HuH-7.5 (cell line): Measurements from ENCODE around the gene UNC13A.

ENCODE experiments used
- DNase-seq: peaks from one replicate; pipeline ENCODE4 v3.0.0; 2011; ENCODE audit warnings: low spot score

UNC13A gene

GRCh38 chr19:17706750-17707181, 18.6 kb upstream of the UNC13A start:
- DNase-seq: no peak

GRCh38 chr19:17703824-17704463, 15.8 kb upstream of the UNC13A start:
- no peak for DNase-seq

DNA sequence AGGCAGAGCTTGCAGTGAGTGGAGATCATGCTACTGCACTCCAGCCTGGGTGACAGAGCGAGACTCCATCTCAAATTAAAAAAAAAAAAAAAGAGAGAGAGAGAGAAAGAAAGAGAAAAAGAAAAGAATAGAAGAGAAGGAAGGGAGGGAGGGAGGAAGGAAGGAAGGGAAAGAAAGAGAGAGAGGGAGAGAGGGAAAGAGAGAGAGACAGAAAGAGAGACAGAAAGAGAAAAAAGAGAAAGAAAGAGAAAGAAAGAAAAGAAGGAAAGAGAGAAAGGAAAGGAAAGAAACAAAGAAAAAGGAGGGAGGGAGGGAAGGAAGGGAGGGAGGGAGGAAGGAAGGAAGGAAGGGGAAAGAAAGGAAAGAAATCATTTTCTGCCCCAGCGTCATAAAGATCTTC, 7.0 kb upstream of the UNC13A start:
- no peak for DNase-seq

- DNase-seq: no peak
These were observed 4.4 kb upstream of the UNC13A start for GRCh38 chr19:17692566-17692965.

DNA sequence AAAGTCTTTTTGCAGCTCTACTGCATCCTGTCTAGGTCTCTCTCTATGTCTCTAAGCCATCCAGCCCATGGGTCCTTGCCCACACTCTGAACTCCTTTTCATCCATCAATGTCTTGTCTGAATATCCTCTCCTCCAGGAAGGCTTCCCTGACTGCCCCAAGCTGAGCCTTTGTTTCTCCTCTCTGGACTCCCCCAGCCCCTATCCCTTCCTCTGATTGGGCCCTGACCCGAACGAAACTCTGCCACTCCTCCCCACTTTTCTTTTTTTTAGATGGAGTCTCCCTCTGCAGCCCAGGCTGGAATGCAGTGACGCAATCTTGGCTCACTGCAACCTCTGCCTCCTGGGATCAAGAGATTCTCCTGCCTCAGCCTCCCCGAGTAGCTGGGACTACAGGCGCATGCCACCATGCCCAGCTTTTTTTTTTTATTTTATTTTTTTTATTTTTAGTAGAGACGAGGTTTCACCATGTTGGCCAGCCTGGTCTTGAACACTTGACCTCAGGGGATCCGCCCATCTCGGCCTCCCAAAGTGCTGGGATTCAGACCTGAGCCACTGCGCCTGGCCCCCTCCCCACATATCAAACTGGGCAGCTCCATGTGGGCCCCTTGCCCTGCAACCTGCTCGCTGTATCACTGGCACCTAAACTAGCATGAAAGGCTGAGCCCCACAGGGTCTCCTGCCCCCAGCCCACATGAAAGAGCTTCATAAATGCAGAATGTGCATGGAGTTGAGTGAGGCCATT, 870 bp upstream of the UNC13A start:
- no peak for DNase-seq

DNA sequence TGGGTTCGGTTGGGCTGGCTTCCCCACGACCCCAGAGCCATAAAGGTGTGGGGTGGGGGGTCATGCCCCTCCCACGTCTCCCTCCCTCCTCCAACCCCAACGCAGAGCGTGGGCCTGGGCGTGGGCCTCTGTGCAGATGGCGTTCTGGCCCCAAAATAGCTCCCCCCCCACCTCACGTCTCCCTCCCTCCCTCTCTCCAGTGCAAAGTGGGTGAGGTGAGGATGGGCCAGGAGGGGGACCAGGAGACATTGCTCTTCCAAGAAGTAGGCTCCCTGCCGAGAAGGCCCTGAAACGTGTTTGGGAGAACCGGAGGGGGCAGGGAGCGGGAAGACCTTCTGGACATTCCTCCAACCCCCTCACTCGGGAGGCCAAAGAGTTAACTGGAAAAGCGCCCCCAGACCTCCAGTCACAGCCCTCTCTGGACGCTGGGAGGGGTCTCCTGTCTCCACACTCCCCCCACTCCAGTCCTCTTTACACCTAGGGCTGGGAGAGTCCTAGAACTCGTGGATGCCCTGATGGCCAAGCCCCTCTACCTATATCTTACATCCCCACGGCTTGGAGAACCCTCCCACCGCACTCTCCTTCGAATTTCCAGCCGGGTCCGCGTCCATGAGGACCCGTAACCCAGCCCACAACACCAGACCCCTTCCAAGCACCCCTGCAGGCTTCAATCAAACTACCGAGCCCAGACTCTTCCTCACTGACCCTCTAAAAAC, 855 bp downstream of the UNC13A start:
- no peak for DNase-seq

- DNase-seq: no peak
These were observed 1.5 kb downstream of the UNC13A start for GRCh38 chr19:17686592-17687024.

- no peak for DNase-seq
These were observed 2.1 kb downstream of the UNC13A start for GRCh38 chr19:17686023-17686521.

GRCh38 chr19:17685451-17686022, 2.6 kb downstream of the UNC13A start:
- DNase-seq: no peak

DNA sequence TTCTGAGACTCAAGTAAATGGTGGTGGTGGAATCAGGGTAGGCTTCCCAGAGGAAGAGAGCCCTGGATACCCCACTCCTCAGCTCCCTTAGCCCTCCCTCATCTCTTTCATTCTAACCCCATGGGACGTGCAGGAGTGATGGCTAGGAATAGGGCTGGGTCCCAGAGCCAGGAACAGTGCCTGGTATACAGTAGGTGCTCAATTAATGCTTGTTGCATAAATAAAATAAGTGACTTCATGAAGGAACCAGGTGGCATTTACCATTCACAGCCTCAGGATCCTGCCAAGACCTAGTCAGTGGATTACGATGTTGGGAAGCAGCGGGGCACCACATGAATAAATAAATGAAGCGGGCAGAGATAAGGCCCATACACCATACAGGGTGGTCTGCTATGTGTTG, 3.9 kb downstream of the UNC13A start:
- DNase-seq: no peak

DNA sequence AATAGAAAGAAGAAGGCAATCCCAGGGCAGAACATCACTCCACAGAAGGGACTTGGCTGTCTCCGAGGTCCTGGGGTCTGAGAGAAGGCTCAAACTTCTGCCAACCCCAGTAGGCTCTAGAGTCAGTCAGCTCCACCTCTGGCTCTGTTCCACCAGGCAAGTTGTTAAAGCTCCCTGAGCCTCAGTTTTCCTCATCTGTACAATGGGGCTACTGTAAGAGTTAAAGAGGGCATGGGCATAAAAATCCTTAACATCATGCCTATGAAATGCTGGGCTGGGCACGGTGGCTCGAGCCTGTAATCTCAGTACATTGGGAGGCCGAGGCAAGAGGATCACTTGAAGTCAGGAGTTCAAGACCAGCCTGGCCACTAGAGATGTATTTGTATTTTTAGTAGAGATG, 5.1 kb downstream of the UNC13A start:
- no peak for DNase-seq

DNA sequence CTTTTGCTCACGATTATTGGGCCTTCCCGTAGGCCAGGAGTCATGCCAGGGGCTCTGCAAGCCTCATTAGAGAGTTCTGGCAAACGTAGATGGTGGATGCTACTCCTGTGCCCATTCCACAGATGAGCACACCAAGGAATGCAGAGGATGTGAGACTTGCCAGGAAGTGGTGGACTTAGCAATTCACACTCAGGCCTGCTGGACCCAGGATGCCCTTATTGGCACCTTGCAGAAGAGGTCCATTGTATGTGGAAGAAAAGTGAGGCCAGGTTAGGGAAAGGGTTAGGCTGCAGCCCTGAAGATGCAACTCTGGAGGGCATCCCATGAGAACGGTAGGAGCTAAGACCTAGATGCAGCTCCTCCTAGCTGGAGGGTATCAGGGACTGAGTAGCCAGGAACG, 5.9 kb downstream of the UNC13A start:
- no peak for DNase-seq

DNA sequence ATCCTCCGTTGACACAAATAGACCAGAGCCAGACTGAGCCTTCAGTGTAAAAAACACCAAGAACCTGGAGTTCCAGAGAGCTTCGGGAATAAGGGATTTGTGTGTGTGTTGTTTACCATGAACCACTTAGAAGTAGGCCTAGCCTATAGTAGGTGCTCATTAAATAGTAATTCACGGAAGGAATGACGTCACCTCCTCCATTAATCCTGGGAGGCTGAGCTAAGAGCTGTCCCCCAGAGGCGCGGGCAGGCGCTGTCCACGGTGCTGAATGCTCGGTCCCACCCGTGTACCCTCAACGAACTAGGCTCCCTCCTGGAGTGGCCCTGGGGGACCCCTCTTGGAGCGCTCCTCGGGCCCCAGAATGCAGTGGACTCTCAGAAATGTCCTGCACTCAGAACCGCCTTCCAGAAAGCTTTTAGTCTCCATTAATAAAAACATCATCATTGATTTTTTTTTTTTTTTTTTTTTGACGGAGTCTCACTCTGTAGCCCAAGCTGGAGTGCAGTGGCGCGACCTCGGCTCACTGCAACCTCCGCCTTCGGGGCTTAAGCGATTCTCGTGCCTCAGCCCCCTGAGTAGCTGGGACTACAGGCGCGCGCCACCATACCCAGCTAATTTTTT, 6.5 kb downstream of the UNC13A start:
- DNase-seq: no peak

DNA sequence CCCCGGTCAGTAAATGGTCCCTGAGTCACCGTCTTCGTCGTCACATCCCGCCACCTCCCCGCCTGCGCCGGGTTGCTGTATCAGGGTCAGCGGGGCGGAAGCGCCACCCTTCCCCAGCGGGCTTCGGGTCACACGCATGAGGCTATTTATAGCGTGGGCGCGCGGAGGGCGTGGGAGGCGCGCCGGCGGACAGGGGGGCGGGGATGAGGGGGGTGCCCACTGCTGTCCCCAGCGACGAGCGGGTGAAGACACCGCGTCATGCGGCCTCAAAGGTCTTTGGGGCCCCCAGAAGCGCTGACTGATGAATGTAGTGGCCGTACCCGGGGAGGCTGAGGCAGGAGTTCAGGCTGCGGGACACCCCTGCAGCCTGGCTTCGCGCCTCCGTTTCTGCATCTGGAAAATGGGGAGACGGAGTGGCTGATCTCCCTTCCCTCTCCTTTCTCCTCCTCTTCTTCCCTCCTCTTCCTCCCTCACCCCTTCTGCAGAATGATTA, 7.9 kb downstream of the UNC13A start:
- DNase-seq: no peak

DNA sequence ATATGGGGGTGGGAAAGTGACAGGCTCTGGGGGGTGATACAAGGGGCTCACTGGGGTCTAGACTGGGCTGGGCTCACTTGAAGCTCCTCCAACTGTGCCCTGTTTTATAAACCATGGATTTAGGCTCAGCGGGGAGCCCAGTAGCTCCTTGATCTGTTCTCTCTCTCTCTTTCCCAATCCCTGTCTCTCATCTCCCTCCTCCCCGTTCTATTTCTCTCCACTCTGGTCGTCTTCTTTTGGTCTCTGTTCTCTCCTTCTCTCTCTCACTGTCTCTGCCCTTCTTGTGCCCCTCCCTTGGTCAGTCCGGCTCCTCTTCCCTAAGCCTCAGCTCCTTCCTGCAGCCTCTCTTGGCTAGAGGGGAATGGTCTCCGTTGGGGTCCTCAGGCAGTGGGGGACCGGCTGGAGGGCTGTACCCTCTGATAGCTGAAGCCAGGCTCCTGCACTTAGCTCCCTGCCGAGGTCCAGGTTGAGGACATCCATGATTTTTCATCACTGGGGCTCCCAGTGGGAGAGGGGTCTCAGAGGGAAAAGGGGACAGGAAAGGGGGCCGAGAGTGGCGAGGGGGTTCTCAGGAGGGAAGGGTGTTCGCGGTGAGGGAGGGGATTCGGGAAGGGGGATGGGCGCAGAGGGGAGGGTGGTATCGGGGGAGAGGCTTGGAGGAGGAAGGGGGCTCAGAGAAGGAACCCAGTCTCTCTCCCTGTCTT, 8.5 kb downstream of the UNC13A start:
- no peak for DNase-seq

DNA sequence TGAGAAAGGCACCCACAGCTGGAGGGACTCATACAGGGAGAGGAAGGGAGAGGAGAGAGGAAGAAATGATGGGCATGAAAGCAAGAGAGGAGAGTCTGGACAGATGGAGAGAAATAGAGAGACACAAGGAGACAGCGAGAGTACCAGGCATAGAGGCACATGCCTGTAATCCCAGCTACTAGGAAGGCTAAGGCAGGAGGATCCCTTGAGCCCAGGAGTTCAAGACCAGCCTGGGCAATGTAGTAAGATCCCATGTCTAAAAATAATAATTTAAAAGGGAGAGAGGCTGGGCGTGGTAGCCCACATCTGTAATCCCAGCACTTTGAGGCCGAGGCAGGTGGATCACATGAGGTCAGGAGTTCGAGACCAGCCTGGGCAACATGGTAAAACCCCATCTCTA, 9.3 kb downstream of the UNC13A start:
- DNase-seq: no peak

- DNase-seq: no peak
These were observed 11.2 kb downstream of the UNC13A start for GRCh38 chr19:17677002-17677401.

DNA sequence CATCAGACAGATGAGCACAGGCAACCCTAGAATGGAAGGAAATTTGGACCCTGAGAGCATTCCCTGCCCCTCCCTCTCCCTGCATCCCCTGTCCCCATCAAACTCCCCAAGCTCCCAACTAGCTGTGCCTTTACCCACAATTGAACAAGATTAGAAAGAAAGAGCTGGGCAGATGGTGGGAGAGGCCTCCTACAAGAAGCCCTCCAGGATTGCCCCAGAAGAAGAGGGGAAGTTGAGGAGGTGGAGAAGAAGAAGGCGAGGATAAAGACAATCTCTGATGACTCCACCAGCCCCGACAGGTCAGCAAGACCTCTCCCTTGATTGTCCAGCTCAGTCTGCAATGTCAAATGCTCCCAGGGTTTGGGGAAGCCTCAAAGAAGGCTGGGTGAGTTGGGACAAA, 11.9 kb downstream of the UNC13A start:
- no peak for DNase-seq

DNA sequence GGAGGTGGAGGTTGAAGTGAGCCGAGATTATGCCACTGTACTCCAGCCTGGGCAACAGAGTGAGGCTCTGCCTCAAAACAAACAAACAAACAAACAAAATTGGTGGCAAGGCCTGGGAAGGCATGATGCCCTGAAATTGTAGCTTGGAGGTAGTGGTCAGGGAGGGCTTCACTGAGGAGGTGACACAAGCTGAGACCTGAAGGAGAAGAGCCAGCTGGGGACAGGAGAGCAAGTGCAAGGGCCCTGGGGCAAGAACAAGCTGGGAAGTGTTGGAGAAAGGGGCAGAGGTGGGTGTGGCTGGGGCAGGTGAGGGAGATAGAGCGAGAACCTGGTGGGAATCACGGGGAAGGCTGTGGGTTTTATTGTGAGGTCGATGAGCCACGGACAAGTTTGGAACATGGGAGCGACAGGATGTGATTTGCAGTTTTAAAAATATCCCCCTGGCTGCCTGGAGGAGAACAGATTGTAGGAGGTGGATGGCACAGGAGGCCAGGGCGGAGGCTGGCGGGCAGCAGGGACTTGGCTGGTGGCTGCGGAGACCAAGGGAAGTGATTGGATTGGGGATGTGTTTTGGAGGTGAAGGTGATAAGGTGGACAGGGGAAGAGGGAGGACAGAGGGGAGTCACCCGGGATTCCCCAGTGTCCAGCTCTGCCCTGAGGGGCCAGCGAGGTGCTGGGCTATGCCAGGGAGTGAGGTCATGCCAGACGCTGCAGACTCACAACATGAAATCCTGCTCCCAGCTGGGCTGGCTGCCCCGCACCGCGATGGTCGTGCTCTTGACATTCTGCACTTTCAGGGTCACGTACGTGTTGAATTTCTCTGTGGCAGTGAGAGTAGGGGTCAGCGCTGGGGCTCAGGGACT, 14.0 kb downstream of the UNC13A start:
- no peak for DNase-seq

GRCh38 chr19:17671906-17672305, 16.2 kb downstream of the UNC13A start:
- no peak for DNase-seq
